Measurements from ENCODE around the gene SLC13A2. TPM values are rescaled to one million over a fixed set of nuclear protein-coding genes. Genes with fewer than 3 reads are reported as not detected.

The SLC13A2 gene
- total RNA-seq, 1 donor from 2014 or later = not detected

- Histone ChIP-seq H3K4me3 (ENCODE audit: low read depth, low read length) (no peak overlapping the region), H3K36me3 (ENCODE audit: control insufficient read depth, insufficient read depth, low read length) (no peaks in the 10 kb centered on the region), H3K27me3 (ENCODE audit: control insufficient read depth, insufficient read depth, low read length) (peaks cover 3% of the 10 kb centered on the region)
- no peak for TF ChIP-seq CTCF (IDR thresholded peaks at IDR 0.05; ENCODE audit: insufficient read depth, low read length, severe bottlenecking)
- peak; percentile 85 for FAIRE-seq
- no peak for DNase-seq (ENCODE audit: low read depth)
Measured at GRCh38 chr17:28485049-28485448, 11.6 kb downstream of the SLC13A2 start.

- no peaks in the 10 kb centered on the region for H3K36me3 ChIP-seq (ENCODE audit: control insufficient read depth, insufficient read depth, low read length)
- DNase-seq (ENCODE audit: low read depth) (no peak), FAIRE-seq (no peak)
- peaks cover 3% of the 10 kb centered on the region for H3K27me3 ChIP-seq (ENCODE audit: control insufficient read depth, insufficient read depth, low read length)
- TF ChIP-seq CTCF (IDR thresholded peaks at IDR 0.05; ENCODE audit: insufficient read depth, low read length, severe bottlenecking) = no peak
- no peak overlapping the region for H3K4me3 ChIP-seq (ENCODE audit: low read depth, low read length)
Measured at GRCh38 chr17:28487881-28488532, 14.6 kb downstream of the SLC13A2 start.

GRCh38 chr17:28488533-28489276, 15.3 kb downstream of the SLC13A2 start:
- peak; percentile 13 for FAIRE-seq
- DNase-seq (ENCODE audit: low read depth) = no peak
- no peak for TF ChIP-seq CTCF (IDR thresholded peaks at IDR 0.05; ENCODE audit: insufficient read depth, low read length, severe bottlenecking)
- H3K4me3 ChIP-seq (ENCODE audit: low read depth, low read length) = no peak overlapping the region
- H3K27me3 ChIP-seq (ENCODE audit: control insufficient read depth, insufficient read depth, low read length) = peaks cover 3% of the 10 kb centered on the region
- H3K36me3 ChIP-seq (ENCODE audit: control insufficient read depth, insufficient read depth, low read length) = no peaks in the 10 kb centered on the region

- DNase-seq (ENCODE audit: low read depth) (no peak), FAIRE-seq (no peak)
- H3K36me3 ChIP-seq (ENCODE audit: control insufficient read depth, insufficient read depth, low read length) = no peaks in the 10 kb centered on the region
- no peaks in the 10 kb centered on the region for H3K27me3 ChIP-seq (ENCODE audit: control insufficient read depth, insufficient read depth, low read length)
- H3K4me3 ChIP-seq (ENCODE audit: low read depth, low read length) = no peak overlapping the region
- no peak for TF ChIP-seq CTCF (IDR thresholded peaks at IDR 0.05; ENCODE audit: insufficient read depth, low read length, severe bottlenecking)
Measured at GRCh38 chr17:28491286-28491685, 17.8 kb downstream of the SLC13A2 start.

- no peak for DNase-seq (ENCODE audit: low read depth)
- H3K4me3 ChIP-seq (ENCODE audit: low read depth, low read length) = no peak overlapping the region
- FAIRE-seq = no peak
- no peak for TF ChIP-seq CTCF (IDR thresholded peaks at IDR 0.05; ENCODE audit: insufficient read depth, low read length, severe bottlenecking)
- no peaks in the 10 kb centered on the region for H3K27me3 ChIP-seq (ENCODE audit: control insufficient read depth, insufficient read depth, low read length)
- no peaks in the 10 kb centered on the region for H3K36me3 ChIP-seq (ENCODE audit: control insufficient read depth, insufficient read depth, low read length)
Measured at GRCh38 chr17:28491860-28492259, 18.4 kb downstream of the SLC13A2 start.
